ENCODE data around the gene GALC.
A peak's percentile ranks its signal among the peaks of the same experiment; 100 is the strongest.

GALC gene

DNA sequence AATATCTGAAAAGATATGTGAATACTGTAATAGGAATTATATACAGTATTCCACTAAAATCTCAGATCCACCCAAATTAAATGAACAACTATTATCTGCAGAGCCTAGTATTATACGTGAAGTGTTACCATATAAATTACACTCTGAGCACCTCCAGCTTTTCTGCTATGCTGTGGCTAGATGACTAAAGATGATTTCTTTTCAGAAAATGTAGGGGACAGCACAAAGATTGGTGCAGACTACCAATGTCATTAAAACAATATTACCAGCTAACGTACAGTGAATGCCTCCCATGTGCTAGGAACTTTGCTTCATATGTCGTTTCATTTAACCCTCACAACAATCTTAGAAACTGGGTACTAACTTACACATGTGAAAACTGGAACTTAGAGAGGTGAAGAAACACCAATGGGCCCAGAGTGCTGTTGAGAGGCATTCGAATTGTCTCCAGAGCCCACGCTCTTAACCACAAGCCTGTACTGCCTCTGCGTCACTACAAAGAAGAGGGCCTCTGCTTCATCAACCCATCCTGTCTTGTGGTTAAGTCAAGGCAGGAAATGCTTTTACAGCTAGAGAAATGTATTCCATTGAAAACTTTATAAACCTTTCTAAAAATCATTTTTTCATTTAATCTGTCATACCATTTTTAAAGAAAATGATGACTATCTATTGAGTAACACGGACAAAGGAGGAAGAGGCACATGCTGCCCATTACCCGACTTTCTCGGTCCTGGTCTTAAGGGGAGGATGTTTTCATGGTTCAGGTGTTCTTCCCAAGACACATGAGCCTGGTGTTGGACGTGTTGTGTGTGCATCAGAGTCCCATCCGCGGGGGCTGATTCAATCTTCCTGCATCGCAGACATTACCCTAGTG, 13.2 kb upstream of the GALC start:
- DNase-seq, result peak; percentile 86 to 89

DNA sequence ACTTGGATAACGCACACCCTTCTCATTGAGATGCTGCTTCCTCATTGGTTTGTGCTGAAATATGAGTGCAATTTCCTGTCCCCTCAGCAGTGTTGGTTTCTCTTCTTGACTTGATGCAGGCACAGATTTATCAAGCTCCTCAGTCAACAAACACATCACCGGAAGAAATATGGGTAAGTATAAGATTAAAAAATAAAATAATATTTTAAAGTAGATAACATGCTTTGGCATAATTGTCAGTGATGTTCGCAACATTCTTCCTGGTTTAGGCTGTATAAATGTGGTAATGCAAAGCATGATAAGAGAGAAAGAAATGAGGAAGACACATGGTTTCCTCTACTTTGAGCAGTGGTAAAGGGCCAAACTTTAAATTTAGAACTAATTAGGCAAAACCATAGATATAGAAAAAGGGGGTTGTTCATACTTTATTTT, 12.1 kb upstream of the GALC start, which contains the start of gene GPR65:
Gene GPR65 (plus strand): TSS at position 86 of the 432 bp plus-strand sequence. CDS start 5,713 bp downstream, outside the sequence.
- DNase-seq, result peak; percentile 71 to 86

DNA sequence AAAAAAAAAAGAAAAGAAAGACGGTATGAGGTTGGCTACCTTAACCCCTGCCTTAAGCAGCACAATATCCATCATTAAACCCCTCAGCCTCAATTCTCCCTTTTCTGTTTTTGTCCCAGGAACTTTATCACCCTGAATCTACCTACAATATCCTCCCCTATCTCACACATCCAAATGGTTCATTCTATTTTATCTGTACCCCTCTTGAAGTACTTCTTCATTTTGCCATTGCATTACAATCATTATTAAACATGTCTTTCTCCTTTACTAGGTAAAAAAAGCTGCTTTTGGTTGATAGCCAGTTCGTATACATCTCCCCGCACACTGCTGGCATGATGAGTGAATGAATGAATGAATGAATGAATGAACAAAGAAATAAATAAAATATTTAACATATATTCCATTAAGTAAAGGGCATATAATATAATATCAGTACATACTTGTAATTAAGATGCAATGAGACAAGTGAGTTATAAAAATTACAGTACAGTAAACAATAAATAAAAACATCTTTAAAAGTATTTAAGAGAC, 11.6 kb upstream of the GALC start:
- DNase-seq, result no peak

DNA sequence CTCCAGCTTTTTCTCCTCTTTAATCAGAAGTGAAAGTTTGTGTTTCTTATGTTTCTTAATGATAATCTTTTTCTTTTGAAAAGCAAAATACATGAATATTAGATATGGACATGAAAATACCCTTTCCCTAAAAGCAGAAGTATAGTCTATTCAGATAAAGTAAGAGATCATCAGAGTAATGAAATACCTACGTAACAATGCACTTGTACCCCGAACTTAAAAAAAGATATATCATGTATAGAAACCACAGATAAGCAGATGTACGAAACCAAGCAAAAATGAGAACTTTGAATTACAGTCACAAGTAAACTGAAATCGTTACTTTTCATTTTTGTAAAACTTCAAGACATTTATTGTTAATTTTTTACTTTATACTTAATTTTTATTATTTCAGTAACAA, 10.4 kb upstream of the GALC start:
- no peak for DNase-seq

DNA sequence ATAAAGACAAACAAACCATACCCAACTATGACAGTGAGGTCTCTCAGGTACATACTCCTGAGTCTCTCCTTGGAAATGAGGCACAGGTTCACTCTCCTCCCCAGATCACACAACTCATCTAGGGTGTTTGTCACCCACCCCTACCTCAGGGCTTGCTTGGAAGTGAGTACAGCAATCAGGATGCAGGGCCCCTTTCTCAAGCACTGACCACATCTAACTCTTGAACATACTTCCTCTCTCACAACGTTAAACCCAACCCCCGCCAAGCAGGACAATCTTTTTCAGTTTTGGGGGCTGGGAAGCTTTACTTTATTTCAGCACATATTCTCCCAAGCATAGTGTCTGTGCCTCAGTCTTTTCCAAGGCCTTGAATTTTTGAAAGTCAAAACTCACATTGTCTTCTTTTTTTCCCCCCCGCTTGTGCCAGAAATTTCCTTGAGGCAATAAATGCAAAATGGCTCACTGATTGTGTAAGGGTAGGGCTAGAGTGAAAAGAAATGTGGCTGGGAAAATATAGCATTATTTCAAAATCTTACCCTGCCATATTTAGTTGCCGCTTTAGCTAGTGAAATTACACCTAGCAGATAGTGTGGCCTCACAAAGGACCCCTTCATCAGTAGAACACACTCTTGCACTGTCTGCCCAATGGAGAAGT, 9.6 kb upstream of the GALC start:
- DNase-seq, result peak in 1 of 2 donors; percentile 20

- no peak for DNase-seq
These were observed 6.3 kb upstream of the GALC start for GRCh38 chr14:87999277-87999676.

DNA sequence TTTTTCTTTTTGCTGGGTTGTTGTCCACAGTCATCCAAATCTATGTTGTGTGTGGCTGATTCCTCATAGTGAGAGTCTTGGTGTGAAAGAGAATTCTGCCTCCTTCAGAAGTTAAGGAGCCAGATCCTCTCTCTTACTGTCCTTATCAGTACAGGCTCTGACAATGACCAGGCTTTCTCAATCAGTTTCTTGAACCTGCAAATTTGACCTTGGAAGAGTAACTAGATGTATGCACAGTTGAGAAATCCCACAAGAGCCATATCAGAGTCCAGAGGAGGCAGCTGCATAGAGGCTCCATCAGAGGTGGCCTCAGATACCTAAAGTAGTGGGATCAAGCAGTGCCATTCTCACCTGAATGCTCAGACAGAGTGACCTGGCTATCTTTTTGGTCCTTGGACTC, 5.5 kb upstream of the GALC start:
- DNase-seq, result no peak

- no peak for DNase-seq
These were observed 3.3 kb upstream of the GALC start for GRCh38 chr14:87996291-87996592.

DNA sequence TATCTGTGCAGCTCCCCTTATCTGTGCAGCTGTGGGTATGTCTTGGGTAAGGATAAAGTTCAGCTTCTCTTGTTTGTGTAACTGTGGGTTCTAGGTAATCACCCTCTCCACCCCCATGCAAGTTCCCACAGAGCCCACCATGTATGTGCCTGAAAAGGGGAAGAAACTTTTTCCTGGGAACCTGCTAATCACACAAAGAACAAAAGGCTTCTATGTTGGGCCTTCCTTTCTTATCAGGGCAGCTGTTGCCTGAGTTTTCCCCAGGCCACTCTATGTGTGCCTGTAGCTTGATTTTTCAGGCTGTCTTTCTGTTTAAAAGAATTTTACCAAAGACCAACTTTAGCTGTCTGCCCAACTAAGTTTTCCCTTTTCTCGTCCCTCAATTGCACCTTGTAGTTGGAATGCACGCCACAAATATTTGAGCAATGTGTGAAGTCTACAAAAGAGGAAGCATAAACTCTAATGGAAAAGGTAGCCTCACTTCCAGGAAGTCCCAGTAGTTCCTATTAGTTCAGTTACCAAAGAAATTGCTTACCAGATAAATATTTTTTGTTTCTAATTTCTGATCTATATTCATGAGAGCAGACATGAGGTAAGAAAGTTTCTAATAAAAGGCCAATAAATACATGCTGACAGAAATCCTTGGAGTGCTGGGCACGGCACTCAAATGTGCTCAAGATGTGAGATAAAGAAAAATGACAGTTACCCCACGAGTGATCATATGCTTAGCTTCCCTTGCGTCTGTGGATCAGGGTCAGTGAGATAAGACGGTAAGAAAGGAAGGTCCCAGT, 2.7 kb upstream of the GALC start:
- DNase-seq, result no peak

DNA sequence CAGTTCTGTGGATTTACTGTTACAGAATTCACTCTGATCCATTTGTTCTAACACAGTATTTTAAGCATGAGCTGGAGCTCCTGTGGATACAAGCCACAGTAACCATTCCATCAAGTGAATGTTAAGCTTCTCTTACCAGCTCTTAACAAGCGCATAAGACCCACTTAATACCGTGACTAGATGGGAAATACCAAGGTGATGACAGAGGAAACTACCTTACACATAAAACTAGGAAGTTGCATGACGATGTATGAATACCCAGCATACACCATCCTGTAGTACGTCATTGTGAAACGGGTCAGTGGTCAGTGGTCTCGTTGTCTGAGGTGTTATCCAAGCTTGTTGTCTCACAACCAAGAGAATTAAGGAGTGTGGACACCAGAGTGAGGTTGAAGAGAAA, 2.0 kb upstream of the GALC start:
- peak; percentile 67 to 73 for DNase-seq

DNA sequence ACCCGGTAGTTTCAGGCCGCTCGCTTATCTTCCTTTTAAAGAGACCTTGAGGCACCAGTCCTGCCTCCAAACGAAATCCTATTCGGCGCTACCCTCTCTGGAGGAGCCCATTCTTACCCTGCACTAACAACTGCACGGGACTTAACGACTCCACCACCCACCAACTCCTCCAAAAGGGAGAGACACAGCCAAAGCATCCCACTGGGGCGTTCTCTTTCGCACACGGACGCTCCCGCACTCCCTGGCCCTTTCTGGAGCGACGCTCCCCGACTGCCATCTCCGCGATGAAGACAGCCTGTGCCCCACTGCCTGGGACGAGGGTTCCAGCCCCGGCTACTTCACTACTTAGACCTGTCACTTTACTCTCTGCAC, 650 bp downstream of the GALC start:
- DNase-seq, result no peak

GRCh38 chr14:87990682-87991081, 2.3 kb downstream of the GALC start:
- no peak for DNase-seq

DNA sequence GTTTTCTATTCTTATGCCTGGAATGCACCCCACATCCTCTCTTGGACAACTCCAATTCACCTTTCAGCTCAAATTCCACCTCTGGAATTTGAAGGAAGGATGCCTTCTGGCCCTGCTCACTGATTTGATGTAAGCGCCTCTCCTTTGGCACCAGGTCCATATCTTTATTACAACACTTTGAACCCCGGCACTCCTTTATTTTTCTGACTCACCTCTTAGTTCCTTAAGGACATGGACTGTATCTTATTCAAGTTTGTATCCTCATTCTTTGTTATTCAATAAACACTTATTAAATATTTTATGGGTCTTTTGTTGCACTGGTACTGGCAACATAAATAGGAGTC, 3.1 kb downstream of the GALC start:
- DNase-seq, result no peak

GRCh38 chr14:87989221-87989955, 3.6 kb downstream of the GALC start:
- no peak for DNase-seq

GRCh38 chr14:87979689-87980088, 13.3 kb downstream of the GALC start:
- DNase-seq, result no peak

- no peak for DNase-seq
These were observed 17.3 kb downstream of the GALC start for GRCh38 chr14:87975636-87976035.

GRCh38 chr14:87971010-87971409, 22.0 kb downstream of the GALC start:
- DNase-seq, result no peak

- DNase-seq, result no peak
These were observed 25.5 kb downstream of the GALC start for GRCh38 chr14:87967496-87967895.

GRCh38 chr14:87966816-87967215, 26.2 kb downstream of the GALC start:
- no peak for DNase-seq

GRCh38 chr14:87961246-87961645, 31.7 kb downstream of the GALC start:
- no peak for DNase-seq

GRCh38 chr14:87960013-87960787, 32.8 kb downstream of the GALC start:
- peak; percentile 21 to 58 for DNase-seq

DNA sequence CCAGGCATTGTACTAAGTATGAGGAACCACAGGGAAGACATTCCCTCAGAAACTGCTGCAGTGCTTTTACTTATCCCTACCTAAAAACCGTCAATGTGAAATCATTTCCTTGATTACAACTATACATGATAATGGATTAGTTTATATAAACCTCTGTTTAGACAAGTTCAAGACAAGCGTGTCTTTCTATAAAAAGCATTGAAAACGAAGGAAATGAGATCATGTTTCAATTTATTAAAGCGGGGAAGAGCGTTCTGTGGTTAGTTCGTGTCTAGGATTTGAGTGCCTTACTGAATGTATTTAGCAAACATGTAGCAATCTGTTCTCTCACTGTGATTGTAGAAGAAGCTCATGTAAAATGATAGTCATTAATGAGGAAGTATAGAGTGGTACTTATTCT, 37.5 kb downstream of the GALC start:
- DNase-seq, result no peak

All from CD4-positive, alpha-beta T cell treated with Interferon alpha-2 for 1 hour (primary cell).